Adrenal gland (tissue), 5 donors: ENCODE data around the gene IPO13.

Source experiments
- POLR2A ChIP-seq, 2 donors: fragments of 450-650 bp; IDR thresholded peaks; one replicate each; pipeline ENCODE4 v1.6.1; 2017; ENCODE audit warnings: antibody characterized with exemption in 2 of 2, mild to moderate bottlenecking in 2 of 2, moderate library complexity in 1 of 2
- TF ChIP-seq, protein P1 (sequence below), 6 experiments: fragments of 450-650 bp in 4 of 6; fragments of 200-600 bp in 2 of 6; sonication (generic) in 1 of 6; IDR thresholded peaks; 1 replicate in 5 of 6; 2 replicates in 1 of 6; pipeline versions ENCODE4 v1.5.1 to v1.8.0; 2016 to 2021; ENCODE audit warnings: antibody characterized with exemption in 6 of 6, mild to moderate bottlenecking in 2 of 6, moderate library complexity in 1 of 6
- donor health status: DM: no; HTN: no; CAD: no.

DNA sequence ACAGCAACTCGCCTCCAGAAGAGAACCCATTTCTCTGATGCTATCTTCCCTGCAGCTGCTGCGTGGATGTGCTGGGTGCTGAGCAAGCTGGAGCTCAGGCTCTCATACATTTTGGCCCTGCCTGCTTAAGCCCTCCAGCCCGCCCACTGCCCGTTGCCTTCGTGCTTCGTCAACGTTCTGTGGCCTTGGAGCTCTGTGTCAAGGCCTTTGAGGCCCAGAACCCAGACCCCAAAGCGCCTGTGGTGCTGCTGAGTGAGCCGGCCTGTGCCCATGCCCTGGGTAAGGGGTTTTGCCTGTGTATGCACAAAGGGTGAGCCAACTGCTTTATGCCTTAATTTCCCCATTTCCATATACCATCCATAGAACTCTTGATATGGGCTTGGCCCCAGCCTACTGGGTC is 24.2 kb downstream of the IPO13 start:
- no peak for TF ChIP-seq POLR2A (IDR thresholded peaks at IDR 0.05)
- TF ChIP-seq, protein P1, sequence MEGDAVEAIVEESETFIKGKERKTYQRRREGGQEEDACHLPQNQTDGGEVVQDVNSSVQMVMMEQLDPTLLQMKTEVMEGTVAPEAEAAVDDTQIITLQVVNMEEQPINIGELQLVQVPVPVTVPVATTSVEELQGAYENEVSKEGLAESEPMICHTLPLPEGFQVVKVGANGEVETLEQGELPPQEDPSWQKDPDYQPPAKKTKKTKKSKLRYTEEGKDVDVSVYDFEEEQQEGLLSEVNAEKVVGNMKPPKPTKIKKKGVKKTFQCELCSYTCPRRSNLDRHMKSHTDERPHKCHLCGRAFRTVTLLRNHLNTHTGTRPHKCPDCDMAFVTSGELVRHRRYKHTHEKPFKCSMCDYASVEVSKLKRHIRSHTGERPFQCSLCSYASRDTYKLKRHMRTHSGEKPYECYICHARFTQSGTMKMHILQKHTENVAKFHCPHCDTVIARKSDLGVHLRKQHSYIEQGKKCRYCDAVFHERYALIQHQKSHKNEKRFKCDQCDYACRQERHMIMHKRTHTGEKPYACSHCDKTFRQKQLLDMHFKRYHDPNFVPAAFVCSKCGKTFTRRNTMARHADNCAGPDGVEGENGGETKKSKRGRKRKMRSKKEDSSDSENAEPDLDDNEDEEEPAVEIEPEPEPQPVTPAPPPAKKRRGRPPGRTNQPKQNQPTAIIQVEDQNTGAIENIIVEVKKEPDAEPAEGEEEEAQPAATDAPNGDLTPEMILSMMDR (IDR thresholded peaks at IDR 0.05) = no peak
